ENCODE measurements around the gene DTX1. TPM values are rescaled to one million over a fixed set of nuclear protein-coding genes. Genes with fewer than 3 reads are reported as not detected.

DTX1 gene
- total RNA-seq, 2 experiments from 2014 or later = 3.1 to 3.3 TPM

- ChIA-PET POLR2A (no interaction called here), CTCF (interaction anchor here (1.0 to 2.1 kb wide), 2 partner anchors 11 to 15 kb away, joined by 3 to 7 read pairs; no protein-coding TSS in a partner anchor)
These were observed 31.5 kb downstream of the DTX1 start for GRCh38 chr12:113088037-113088436.

- ChIA-PET POLR2A (interaction anchor here (0.6 kb wide), 1 partner anchor 20 kb away, joined by 3 read pairs; no protein-coding TSS in a partner anchor), CTCF (interaction anchor here (0.6 to 2.1 kb wide), 5 partner anchors 9 to 192 kb away, joined by 3 to 7 read pairs (median 3); no protein-coding TSS in a partner anchor)
These were observed 32.6 kb downstream of the DTX1 start for GRCh38 chr12:113088971-113089756.

GRCh38 chr12:113089839-113090238 lies 33.3 kb downstream of the DTX1 start:
- ChIA-PET CTCF (interaction anchor here (0.6 to 1.3 kb wide), 4 partner anchors 9 to 42 kb away, joined by 3 to 6 read pairs (median 4); no protein-coding TSS in a partner anchor), POLR2A (no interaction called here)

- POLR2A ChIA-PET = no interaction called here
These were observed 34.2 kb downstream of the DTX1 start for GRCh38 chr12:113090740-113091139.

GRCh38 chr12:113091506-113091905 lies 35.0 kb downstream of the DTX1 start:
- ChIA-PET CTCF (interaction anchor here (1.0 kb wide), 1 partner anchor 13 kb away, joined by 3 read pairs; no protein-coding TSS in a partner anchor), POLR2A (no interaction called here)

More at GRCh38 chr12:113090740-113091139, 34.2 kb downstream of the DTX1 start:
- CTCF ChIA-PET = interaction anchor here (1.1 to 1.3 kb wide), 2 partner anchors 8 to 42 kb away, joined by 4 to 6 read pairs; no protein-coding TSS in a partner anchor

- ChIA-PET POLR2A (no interaction called here), CTCF (interaction anchor here (0.8 kb wide), 1 partner anchor 26 kb away, joined by 3 read pairs; no protein-coding TSS in a partner anchor)
These were observed 36.3 kb downstream of the DTX1 start for GRCh38 chr12:113092607-113093408.

- CTCF ChIA-PET = no interaction called here
- POLR2A ChIA-PET = no interaction called here
These were observed 37.0 kb downstream of the DTX1 start for GRCh38 chr12:113093409-113094101.

- CTCF ChIA-PET = no interaction called here
- POLR2A ChIA-PET = no interaction called here
These were observed 38.2 kb downstream of the DTX1 start for GRCh38 chr12:113094738-113095137.

GRCh38 chr12:113095405-113095804 lies 38.9 kb downstream of the DTX1 start:
- POLR2A ChIA-PET = no interaction called here
- CTCF ChIA-PET = interaction anchor here (1.6 kb wide), 1 partner anchor 47 kb away, joined by 7 read pairs; no protein-coding TSS in a partner anchor

- CTCF ChIA-PET = interaction anchor here (0.6 to 1.6 kb wide), 2 partner anchors 48 to 61 kb away, joined by 3 to 7 read pairs; no protein-coding TSS in a partner anchor
- POLR2A ChIA-PET = no interaction called here
These were observed 40.3 kb downstream of the DTX1 start for GRCh38 chr12:113096675-113097461.

GRCh38 chr12:113097716-113098440 lies 41.3 kb downstream of the DTX1 start:
- ChIA-PET POLR2A (no interaction called here), CTCF (interaction anchor here (0.7 to 2.5 kb wide), 10 partner anchors 8 to 94 kb away, joined by 3 to 22 read pairs (median 4); no protein-coding TSS in a partner anchor)

- ChIA-PET POLR2A (no interaction called here), CTCF (interaction anchor here (0.7 to 2.5 kb wide), 10 partner anchors 8 to 94 kb away, joined by 3 to 22 read pairs (median 4); no protein-coding TSS in a partner anchor)
These were observed 42.0 kb downstream of the DTX1 start for GRCh38 chr12:113098441-113099028.

GRCh38 chr12:113099364-113099763 lies 42.8 kb downstream of the DTX1 start:
- ChIA-PET CTCF (interaction anchor here (0.9 to 2.5 kb wide), 5 partner anchors 9 to 49 kb away, joined by 3 to 22 read pairs (median 6); no protein-coding TSS in a partner anchor), POLR2A (no interaction called here)

- ChIA-PET CTCF (interaction anchor here (0.5 to 2.5 kb wide), 5 partner anchors 11 to 267 kb away, joined by 3 to 22 read pairs (median 6); no protein-coding TSS in a partner anchor), POLR2A (no interaction called here)
These were observed 43.2 kb downstream of the DTX1 start for GRCh38 chr12:113099764-113100163.

GRCh38 chr12:113101751-113102150 lies 45.2 kb downstream of the DTX1 start:
- POLR2A ChIA-PET = interaction anchor here (0.6 kb wide), 1 partner anchor 36 kb away, joined by 3 read pairs; no protein-coding TSS in a partner anchor

GRCh38 chr12:113102811-113103210 lies 46.3 kb downstream of the DTX1 start:
- ChIA-PET POLR2A (no interaction called here), CTCF (interaction anchor here (1.4 kb wide), 2 partner anchors 109 to 110 kb away, joined by 3 to 4 read pairs; no protein-coding TSS in a partner anchor)

More at GRCh38 chr12:113101751-113102150, 45.2 kb downstream of the DTX1 start:
- CTCF ChIA-PET = interaction anchor here (1.4 kb wide), 2 partner anchors 53 to 109 kb away, joined by 4 to 5 read pairs; no protein-coding TSS in a partner anchor
